ENCODE data around the gene MRPL38.

The MRPL38 gene

GRCh38 chr17:75856062-75856756, 48.5 kb downstream of the MRPL38 start:
- H3K36me3 ChIP-seq (ENCODE audit: insufficient read depth, low read length) = peaks cover 5% of the 10 kb centered on the region
- H3K4me2 ChIP-seq (ENCODE audit: insufficient read depth, low read length) = peak overlapping the region; percentile 92
- TF ChIP-seq EZH2 (IDR thresholded peaks at IDR 0.05; ENCODE audit: borderline replicate concordance, low read depth, low read length, severe bottlenecking) (no peak), CTCF (IDR thresholded peaks at IDR 0.05; ENCODE audit: borderline replicate concordance, extremely low read depth, low read length, poor library complexity, severe bottlenecking) (no peak)
- H3K9ac ChIP-seq (ENCODE audit: low read depth, low read length) = peak overlapping the region; percentile 92
- DNase-seq = peak; percentile 67
- peaks cover 5% of the 10 kb centered on the region for H4K20me1 ChIP-seq (ENCODE audit: insufficient read depth, low read length)
- peaks cover 31% of the 10 kb centered on the region for H3K79me2 ChIP-seq (ENCODE audit: insufficient read depth, low read length)
- peak overlapping the region; percentile 95 for H3K27ac ChIP-seq (ENCODE audit: low read length)
- H3K27me3 ChIP-seq (ENCODE audit: insufficient read depth, low read length, poor library complexity) = no peaks in the 10 kb centered on the region
- no peaks in the 10 kb centered on the region for H3K9me3 ChIP-seq (ENCODE audit: insufficient read depth, low read length, severe bottlenecking)
- peak overlapping the region; percentile 68 to 95; a peak in 3 of 4 replicates for H3K4me3 ChIP-seq (ENCODE audit: low read depth in 1 of 2, low read length in 2 of 2)
- peak overlapping the region; percentile 82 for H2AFZ ChIP-seq (ENCODE audit: low read depth, low read length)
- peak; percentile 50 for ATAC-seq (ENCODE audit: insufficient read depth, low read depth)
- H3K4me1 ChIP-seq (ENCODE audit: insufficient read depth, low read length) = peaks cover 19% of the 10 kb centered on the region

GRCh38 chr17:75855310-75856061, 49.2 kb downstream of the MRPL38 start, which contains the start of gene WBP2:
WBP2 (minus strand) TSS chr17:75855335; CDS start chr17:75855297, 38 bp downstream.
- Histone ChIP-seq H2AFZ (ENCODE audit: low read depth, low read length) (peak within 1 kb of the TSS; percentile 82), H3K36me3 (ENCODE audit: insufficient read depth, low read length) (peaks cover 12% of the 10 kb centered on the region), H3K79me2 (ENCODE audit: insufficient read depth, low read length) (peaks cover 31% of the 10 kb centered on the region), H3K4me2 (ENCODE audit: insufficient read depth, low read length) (peak within 1 kb of the TSS; percentile 92), H3K27ac (ENCODE audit: low read length) (peak within 1 kb of the TSS; percentile 95), H3K4me3 (ENCODE audit: low read depth in 1 of 2, low read length in 2 of 2) (peak within 1 kb of the TSS; percentile 68 to 95), H3K27me3 (ENCODE audit: insufficient read depth, low read length, poor library complexity) (no peaks in the 10 kb centered on the region), H3K9me3 (ENCODE audit: insufficient read depth, low read length, severe bottlenecking) (no peaks in the 10 kb centered on the region), H4K20me1 (ENCODE audit: insufficient read depth, low read length) (peaks cover 5% of the 10 kb centered on the region), H3K9ac (ENCODE audit: low read depth, low read length) (peak within 1 kb of the TSS; percentile 92), H3K4me1 (ENCODE audit: insufficient read depth, low read length) (peaks cover 17% of the 10 kb centered on the region)
- DNase-seq = peak; percentile 99
- TF ChIP-seq CTCF (IDR thresholded peaks at IDR 0.05; ENCODE audit: borderline replicate concordance, extremely low read depth, low read length, poor library complexity, severe bottlenecking) (peak; percentile 76), EZH2 (IDR thresholded peaks at IDR 0.05; ENCODE audit: borderline replicate concordance, low read depth, low read length, severe bottlenecking) (no peak)
- peak; percentile 90 for ATAC-seq (ENCODE audit: insufficient read depth, low read depth)

GRCh38 chr17:75854881-75855309, 49.8 kb downstream of the MRPL38 start:
- Histone ChIP-seq H3K4me2 (ENCODE audit: insufficient read depth, low read length) (peak overlapping the region; percentile 86), H3K27me3 (ENCODE audit: insufficient read depth, low read length, poor library complexity) (no peaks in the 10 kb centered on the region), H3K9ac (ENCODE audit: low read depth, low read length) (peak overlapping the region; percentile 64), H3K4me1 (ENCODE audit: insufficient read depth, low read length) (peaks cover 17% of the 10 kb centered on the region), H2AFZ (ENCODE audit: low read depth, low read length) (peak overlapping the region; percentile 63), H3K36me3 (ENCODE audit: insufficient read depth, low read length) (peaks cover 13% of the 10 kb centered on the region), H4K20me1 (ENCODE audit: insufficient read depth, low read length) (peaks cover 5% of the 10 kb centered on the region), H3K27ac (ENCODE audit: low read length) (peak overlapping the region; percentile 76), H3K79me2 (ENCODE audit: insufficient read depth, low read length) (peaks cover 31% of the 10 kb centered on the region), H3K9me3 (ENCODE audit: insufficient read depth, low read length, severe bottlenecking) (no peaks in the 10 kb centered on the region), H3K4me3 (ENCODE audit: low read depth in 1 of 2, low read length in 2 of 2) (peak overlapping the region; percentile 58 to 64; a peak in 3 of 4 replicates)
- TF ChIP-seq EZH2 (IDR thresholded peaks at IDR 0.05; ENCODE audit: borderline replicate concordance, low read depth, low read length, severe bottlenecking) = no peak
- TF ChIP-seq CTCF (IDR thresholded peaks at IDR 0.05; ENCODE audit: borderline replicate concordance, extremely low read depth, low read length, poor library complexity, severe bottlenecking) = peak; percentile 36
- peak; percentile 25 for ATAC-seq (ENCODE audit: insufficient read depth, low read depth)
- no peak for DNase-seq

Measured in DND-41 (cell line).